Stimulated activated CD8-positive, alpha-beta memory T cell treated with anti-CD3 and anti-CD28 coated beads, Interleukin-7, amount 100 ng/mL, for 1 hour (primary cell): ENCODE data around the gene GNPNAT1.

ENCODE experiments used
- DNase-seq, 2 donors: peaks; one replicate each; pipeline ENCODE4 v3.0.0-alpha.2; 2020; ENCODE audit warnings: low read depth in 2 of 2

GNPNAT1 gene

GRCh38 chr14:52791223-52792096 lies at the start of gene GNPNAT1:
Gene GNPNAT1, minus strand, starts transcription at chr14:52791607. Its CDS starts 6,957 bp downstream, at chr14:52784650.
- peak; percentile 74 to 81 for DNase-seq

- DNase-seq: no peak
Measured at GRCh38 chr14:52840877-52841276, 49.5 kb upstream of the GNPNAT1 start.

GRCh38 chr14:52837451-52837850 lies 46.0 kb upstream of the GNPNAT1 start:
- DNase-seq: no peak

GRCh38 chr14:52836063-52836462 lies 44.7 kb upstream of the GNPNAT1 start:
- no peak for DNase-seq

GRCh38 chr14:52835122-52835903 lies 43.9 kb upstream of the GNPNAT1 start:
- DNase-seq: no peak

- no peak for DNase-seq
Measured at GRCh38 chr14:52834440-52834842, 43.0 kb upstream of the GNPNAT1 start.

GRCh38 chr14:52833891-52834290 lies 42.5 kb upstream of the GNPNAT1 start:
- DNase-seq: no peak

- DNase-seq: no peak
Measured at GRCh38 chr14:52829527-52830185, 38.2 kb upstream of the GNPNAT1 start.

GRCh38 chr14:52827426-52827825 lies 36.0 kb upstream of the GNPNAT1 start:
- DNase-seq: no peak

GRCh38 chr14:52825085-52825484 lies 33.7 kb upstream of the GNPNAT1 start:
- DNase-seq: no peak

GRCh38 chr14:52824462-52824861 lies 33.1 kb upstream of the GNPNAT1 start:
- no peak for DNase-seq

GRCh38 chr14:52821805-52822250 lies 30.4 kb upstream of the GNPNAT1 start:
- no peak for DNase-seq

- DNase-seq: no peak
Measured at GRCh38 chr14:52808101-52808500, 16.7 kb upstream of the GNPNAT1 start.

GRCh38 chr14:52806115-52806514 lies 14.7 kb upstream of the GNPNAT1 start:
- DNase-seq: no peak

GRCh38 chr14:52802597-52802996 lies 11.2 kb upstream of the GNPNAT1 start:
- DNase-seq: no peak

- no peak for DNase-seq
Measured at GRCh38 chr14:52801014-52801712, 9.8 kb upstream of the GNPNAT1 start.

- DNase-seq: no peak
Measured at GRCh38 chr14:52798826-52799225, 7.4 kb upstream of the GNPNAT1 start.

- no peak for DNase-seq
Measured at GRCh38 chr14:52797653-52798052, 6.2 kb upstream of the GNPNAT1 start.

- no peak for DNase-seq
Measured at GRCh38 chr14:52793061-52793460, 1.7 kb upstream of the GNPNAT1 start.

- DNase-seq: no peak
Measured at GRCh38 chr14:52792097-52792415, 649 bp upstream of the GNPNAT1 start.

GRCh38 chr14:52790756-52791222 lies 618 bp downstream of the GNPNAT1 start:
- DNase-seq: no peak
